Cardiac fibroblast (primary cell): ENCODE measurements around the gene GABPB2.

Experiments
- DNase-seq, 2 donors: peaks; one replicate each; pipeline versions ENCODE4 v3.0.0 to v3.0.0-alpha.2; 2010; ENCODE audit warnings: low read depth in 2 of 2
- H3K4me3 ChIP-seq, 2 donors: replicated peaks in 1 of 2; 1 replicate in 1 of 2; 2 replicates in 1 of 2; pipeline ENCODE4 v1.5.1; 2011; ENCODE audit warnings: low read depth in 2 of 2, low read length in 2 of 2, mild to moderate bottlenecking in 2 of 2, moderate library complexity in 1 of 2
- TF ChIP-seq, protein P1 (sequence below): IDR thresholded peaks from one replicate; pipeline ENCODE4 v1.5.1; 2011; ENCODE audit warnings: low read depth, mild to moderate bottlenecking, low read length, inconsistent platforms

The GABPB2 gene

DNA sequence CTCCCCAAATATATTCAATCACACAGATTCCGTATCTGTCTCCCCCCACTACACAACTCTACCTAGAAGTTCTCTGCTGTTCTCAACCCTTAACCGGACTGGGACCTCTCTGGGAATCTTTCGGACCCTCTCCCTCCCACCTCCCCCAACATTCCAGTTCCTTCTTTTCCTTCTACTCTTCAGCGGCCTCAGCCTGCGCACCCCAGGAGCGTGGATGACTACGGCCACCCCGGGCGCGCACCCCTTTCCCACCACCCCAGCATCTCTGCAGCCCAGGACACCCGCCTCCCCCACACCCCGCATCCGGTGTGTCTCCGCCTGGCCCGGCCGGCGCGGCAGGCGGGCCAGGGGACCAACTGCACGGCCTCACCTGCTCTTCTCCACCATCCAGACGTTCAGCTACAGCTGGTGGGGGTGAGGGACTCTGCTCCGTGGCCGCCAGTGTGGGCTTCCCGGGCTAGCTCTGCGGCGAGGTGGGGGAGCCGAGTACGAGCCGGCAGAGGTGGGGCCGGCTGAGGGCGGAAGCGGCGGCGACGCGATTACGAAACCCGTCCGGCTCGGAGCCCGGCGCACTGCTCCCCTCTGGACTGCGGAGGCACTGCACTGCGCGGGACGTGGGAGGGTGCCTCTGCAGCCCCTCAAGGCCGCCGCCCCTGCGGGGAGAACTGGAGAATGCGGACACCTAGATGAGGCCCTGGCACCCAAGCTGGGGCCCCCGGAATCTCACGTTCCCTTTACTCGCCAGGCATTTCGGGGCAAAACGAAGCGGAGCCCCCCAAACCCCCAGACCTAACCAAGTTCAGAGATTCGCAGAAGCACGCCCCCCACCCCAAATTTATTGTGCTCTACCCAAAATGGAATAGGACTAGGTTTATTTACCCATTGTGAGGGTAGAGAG is 11.2 kb upstream of the GABPB2 start, which contains the start of gene CDC42SE1:
Gene CDC42SE1, minus strand, starts transcription at position 514 of the 898 bp plus-strand sequence. CDS start 3,892 bp downstream, outside the sequence.
- H3K4me3 ChIP-seq, result peak within 1 kb of the TSS; percentile 83 to 94
- TF ChIP-seq, protein P1, sequence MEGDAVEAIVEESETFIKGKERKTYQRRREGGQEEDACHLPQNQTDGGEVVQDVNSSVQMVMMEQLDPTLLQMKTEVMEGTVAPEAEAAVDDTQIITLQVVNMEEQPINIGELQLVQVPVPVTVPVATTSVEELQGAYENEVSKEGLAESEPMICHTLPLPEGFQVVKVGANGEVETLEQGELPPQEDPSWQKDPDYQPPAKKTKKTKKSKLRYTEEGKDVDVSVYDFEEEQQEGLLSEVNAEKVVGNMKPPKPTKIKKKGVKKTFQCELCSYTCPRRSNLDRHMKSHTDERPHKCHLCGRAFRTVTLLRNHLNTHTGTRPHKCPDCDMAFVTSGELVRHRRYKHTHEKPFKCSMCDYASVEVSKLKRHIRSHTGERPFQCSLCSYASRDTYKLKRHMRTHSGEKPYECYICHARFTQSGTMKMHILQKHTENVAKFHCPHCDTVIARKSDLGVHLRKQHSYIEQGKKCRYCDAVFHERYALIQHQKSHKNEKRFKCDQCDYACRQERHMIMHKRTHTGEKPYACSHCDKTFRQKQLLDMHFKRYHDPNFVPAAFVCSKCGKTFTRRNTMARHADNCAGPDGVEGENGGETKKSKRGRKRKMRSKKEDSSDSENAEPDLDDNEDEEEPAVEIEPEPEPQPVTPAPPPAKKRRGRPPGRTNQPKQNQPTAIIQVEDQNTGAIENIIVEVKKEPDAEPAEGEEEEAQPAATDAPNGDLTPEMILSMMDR, result peak; percentile 73
- peak; percentile 83 to 85 for DNase-seq

DNA sequence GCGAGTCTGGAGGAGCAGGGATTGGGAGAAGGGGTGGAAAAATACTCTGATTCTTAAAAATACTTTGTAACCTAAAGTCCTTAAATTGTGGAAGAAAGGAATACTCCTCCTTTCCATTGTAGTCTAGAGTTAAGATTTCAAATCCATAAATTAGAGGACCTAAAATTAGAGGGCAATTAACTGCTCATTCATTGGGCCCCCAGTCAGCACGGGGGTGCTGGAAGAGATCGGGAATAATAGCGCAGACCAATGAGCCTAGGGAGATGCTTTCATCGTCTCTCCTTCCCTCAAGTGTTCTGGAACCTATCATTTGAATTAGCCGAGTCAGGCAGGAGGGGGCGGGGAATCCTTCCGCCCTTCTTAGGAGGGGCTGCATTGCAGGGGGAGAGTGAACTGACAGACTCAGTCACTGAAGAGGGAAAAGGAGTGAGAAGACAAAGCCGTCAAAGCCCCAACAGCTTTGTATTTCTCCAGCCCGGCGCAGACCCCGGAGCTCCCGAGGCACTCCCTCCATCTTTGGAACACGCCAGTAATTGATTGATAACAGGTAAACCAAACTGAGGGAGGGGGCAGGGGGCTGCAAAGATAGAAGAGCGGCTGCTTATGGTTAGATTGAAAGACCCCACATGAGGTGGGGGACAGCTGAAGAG is 10.4 kb upstream of the GABPB2 start, which contains the start of gene MLLT11:
Gene MLLT11, plus strand, starts transcription at position 391 of the 650 bp plus-strand sequence. CDS start 6,828 bp downstream, outside the sequence.
- TF ChIP-seq, protein P1, result no peak
- peak; percentile 63 to 66 for DNase-seq
- peak within 1 kb of the TSS; percentile 83 to 94 for H3K4me3 ChIP-seq

DNA sequence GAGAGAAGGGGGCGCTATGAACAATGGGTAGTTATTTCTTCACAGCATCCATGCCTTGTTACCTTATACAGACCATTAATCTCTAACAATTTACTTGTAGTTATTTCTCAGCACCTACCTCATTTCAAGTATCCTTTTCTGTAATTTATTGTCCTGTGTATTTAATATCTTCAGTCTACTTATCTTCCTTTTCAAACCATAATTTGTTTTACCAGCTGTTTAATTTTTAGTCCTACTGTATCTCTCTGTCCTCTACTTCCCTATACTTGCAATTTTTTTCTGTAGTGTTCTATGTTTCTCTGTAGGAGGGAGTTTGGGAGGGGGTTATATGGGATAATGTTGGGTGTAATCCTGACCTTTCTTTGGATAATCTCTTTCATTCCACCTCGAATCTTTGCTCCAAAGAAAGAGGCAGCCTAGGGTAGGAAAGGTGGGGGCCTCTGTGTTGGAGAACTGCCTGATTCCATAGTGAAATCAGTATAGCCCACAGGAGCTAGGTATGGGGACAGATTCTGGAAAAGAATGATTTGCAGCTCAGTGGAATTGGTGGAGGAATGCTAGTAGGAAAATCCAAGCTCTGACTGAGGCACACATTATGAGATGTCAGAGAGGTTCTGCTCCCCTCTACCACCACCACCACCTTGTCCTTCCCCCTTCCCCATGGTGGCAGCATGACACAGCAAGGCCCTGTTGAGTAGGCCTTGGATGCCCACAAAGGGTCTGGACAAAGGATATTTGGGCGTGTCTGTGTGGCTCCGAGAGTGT is 9.7 kb upstream of the GABPB2 start:
- DNase-seq, result peak in 1 of 2 donors; percentile 31
- TF ChIP-seq, protein P1, result no peak
- H3K4me3 ChIP-seq, result peak overlapping the region; percentile 83 to 94

DNA sequence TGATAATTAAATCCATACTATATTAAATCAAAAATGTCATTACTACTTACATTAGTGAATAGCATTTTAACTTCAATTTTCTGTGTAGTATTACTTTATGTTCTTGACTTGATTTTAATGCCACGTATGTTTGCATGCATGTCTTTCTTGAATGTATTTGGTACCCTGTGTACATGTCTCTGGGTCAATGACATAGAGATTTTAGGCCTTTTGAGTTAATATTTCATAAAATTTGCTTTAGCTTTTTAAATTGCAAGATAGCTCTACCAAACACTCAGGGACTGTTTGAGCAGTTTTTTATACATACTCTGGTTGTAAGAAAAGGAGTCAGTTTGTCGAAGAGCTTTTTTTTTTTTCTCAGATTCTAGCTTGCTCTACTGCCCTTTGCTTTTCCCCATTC is 8.9 kb upstream of the GABPB2 start:
- TF ChIP-seq, protein P1, result no peak
- H3K4me3 ChIP-seq, result peak overlapping the region in 1 of 2 donors; percentile 94
- no peak for DNase-seq

DNA sequence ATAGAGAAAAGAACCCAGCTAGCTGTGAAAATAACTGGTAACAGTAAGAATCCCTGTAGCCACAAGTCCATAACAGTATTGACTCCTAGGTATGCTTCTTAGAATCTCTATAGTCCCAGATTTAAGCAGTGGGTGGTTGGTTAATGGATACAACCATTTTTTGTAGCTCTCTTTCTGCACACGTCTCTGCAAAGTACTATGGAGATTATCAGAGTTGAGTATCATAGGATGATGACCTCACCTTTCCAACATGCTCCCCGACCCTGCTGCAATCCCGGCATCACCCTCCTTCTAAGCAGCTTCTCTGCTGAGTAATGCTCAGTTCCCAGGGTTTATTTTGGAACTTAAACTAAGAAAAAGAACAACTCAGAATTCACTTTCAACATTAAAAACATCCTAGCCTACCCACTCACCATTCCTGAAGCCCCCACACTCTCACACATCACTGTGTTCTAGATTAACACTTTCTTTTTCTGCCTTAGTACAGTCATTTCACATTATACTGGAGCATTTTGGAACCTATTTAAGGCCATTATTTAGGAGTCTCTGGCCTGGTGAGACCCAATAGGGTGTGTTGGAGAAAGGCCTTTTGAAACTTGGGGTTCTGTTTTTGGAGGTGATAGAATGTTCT is 7.7 kb upstream of the GABPB2 start:
- no peak overlapping the region for H3K4me3 ChIP-seq
- peak; percentile 71 to 94 for DNase-seq
- TF ChIP-seq, protein P1, result no peak
